Activated CD8-positive, alpha-beta memory T cell treated with anti-CD3 and anti-CD28 coated beads for 1 hour (primary cell): ENCODE results near the gene FAM200B.

Experiments
- DNase-seq, 2 donors: peaks; one replicate each; pipeline ENCODE4 v3.0.0-alpha.2; 2020; ENCODE audit warnings: low read depth in 1 of 2; ENCODE audit errors: extremely low read depth in 1 of 2

FAM200B gene

DNA sequence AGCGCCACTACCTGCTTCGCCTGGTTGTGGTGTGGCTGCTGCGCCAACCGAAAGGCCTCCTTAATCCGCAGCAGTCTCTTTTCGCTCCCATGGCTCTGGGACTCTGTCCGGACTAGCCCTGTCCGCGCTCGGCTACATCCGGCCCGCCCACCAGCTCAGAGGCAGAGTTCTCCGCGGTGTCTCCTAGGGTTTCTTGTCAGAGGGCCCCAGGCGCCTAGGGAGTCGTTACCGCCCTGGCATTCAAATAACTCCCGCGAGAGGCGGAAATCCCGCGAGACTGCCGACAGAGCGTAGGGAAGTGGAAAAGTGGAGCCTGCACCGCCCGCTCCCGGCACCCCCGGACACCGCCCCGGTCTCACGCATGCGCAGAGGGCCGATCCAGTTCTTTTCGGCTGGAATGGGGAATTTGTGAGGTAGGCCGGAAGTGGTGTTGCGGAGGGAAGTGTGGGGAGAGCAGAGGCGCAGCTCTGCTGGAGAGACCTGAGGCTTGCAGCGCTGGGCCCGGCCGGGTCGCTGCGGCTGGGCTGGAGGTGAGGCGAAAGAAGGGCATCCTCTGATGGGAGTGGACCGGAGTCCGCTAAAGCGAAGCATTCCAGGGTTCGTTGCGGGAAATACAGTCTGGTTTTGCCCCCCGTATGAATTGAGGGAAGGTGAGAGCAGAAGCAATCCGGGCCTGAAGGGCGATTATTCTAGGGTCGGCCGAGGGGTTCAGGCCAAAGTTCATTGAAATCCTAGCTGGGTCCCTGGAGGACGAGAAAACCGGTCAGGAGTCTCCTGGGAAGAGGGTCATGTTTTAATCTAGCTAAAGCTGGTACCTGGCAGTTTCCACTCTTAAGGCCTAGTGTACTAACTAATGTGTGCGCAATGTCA, at the start of gene FAM200B:
Gene FAM200B (plus strand): TSS at position 456 of the 870 bp plus-strand sequence. CDS start 5,151 bp downstream, outside the sequence.
- peak; percentile 88 to 96 for DNase-seq

DNA sequence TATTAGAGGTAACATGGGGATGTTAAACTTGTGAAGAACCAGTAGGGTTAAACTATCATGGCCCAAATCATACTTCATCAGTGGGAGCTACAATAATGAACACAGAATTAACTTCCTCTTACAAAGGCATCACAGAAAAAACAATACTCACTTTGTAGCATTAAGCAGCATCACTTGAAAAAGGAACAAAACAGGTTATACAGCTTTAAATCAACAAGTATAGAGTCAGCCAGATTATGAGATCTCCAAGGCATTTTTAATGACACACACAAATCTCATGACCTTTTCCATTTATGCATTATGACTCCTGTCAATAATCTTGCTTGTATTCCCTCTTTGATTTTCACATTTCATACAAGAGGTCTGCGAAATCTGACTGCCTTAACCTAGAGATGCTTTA, 44.8 kb upstream of the FAM200B start:
- DNase-seq = no peak

DNA sequence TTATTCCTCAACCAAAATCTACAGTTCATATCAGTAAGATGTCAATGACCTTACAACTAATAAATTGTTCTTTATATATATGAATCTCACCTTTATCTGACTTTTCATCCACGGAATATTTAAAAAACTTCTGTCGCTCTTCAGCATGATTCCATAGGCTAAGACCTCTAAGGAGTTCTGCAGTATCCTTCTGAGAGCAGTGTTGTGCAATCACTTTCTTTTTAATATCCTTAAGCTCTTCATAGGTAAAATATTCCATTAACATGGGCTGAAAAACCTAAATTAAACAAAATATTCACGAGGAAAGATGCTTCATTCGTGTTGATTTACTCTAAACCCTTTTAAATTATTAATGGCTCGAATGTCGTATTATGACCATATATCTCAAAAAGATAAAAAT, 43.2 kb upstream of the FAM200B start:
- DNase-seq = no peak

DNA sequence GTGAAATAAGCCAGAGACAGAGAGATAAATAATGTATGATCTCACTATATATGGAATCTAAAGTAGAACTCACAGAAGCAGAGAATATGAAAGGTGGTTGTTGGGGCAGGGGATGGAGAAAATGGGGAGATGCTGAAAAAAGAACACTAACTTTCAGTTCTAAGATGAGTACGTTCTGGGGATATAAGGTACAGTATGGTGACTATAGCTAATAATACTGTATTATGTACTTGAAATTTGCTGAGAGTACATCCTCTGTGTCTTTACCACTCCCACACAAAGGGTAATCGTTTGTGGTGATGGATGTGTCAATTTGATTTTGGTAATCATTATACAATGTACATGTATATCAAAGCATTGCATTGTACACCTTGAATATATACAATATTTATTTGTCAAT, 33.0 kb upstream of the FAM200B start:
- DNase-seq = no peak

DNA sequence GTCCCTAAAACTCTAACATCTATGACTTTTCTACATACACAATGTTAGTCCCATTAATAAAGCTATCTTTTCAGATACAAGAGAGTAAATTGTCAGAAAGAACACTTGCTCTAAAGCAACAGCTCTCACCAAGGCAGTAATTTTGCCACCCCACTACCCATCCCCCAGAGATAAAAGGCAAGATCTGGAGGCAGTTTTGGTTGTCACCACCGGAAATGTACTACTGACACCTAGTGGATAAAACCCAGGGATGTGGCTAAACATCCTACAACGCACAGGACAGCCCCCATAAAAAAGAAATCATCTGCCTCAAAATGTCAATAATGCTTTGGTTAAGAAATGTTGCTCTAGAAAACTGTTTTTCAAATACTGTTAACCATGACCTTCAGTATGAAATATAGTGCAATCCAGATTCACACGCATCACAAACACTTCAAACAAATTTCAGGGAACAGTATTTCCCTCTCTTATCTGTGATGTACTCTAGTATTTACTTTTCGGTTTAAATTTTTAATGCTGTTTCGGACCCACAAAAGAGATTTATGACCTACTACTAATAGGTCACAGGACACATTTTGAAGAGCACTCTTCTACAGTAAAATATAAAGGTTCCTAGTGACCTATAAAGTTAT, 31.6 kb upstream of the FAM200B start:
- peak in 1 of 2 donors; percentile 19 for DNase-seq

DNA sequence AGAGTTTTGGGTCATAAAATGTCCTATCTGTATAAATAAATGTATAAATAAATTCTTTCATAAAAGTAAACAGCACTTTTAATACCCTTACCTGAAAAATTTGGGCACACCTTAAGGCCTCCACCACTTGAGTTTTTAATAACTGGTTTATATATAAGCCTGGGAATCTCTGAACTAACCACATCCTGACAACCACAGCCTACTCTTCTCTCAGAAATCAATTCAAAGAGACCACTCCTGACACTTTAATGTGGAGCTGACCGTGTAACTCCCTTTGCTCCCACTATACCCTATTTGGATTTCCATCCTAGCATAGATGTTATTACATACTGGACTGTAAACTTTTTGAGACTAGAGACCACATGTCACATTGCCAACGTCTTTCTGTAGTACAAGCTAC, 30.0 kb upstream of the FAM200B start:
- DNase-seq = no peak

DNA sequence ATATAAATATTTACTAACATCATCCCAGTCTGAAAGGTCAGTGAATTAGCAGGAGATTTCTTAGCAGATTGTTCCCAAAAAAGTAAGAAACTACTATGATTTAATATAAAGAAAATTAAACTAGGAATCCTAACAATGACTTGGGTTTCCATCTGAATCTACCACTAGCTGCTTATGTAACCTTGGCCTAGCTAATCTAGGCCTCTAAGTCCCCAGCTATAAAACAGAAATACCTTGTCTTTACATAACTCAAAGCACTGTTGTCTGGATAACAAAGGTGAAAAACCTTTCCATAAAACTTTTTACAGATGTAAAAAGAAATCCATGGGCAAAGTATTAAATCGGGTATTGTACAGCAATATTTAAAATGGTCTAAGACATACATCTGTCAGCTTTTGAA, 29.4 kb upstream of the FAM200B start:
- no peak for DNase-seq

DNA sequence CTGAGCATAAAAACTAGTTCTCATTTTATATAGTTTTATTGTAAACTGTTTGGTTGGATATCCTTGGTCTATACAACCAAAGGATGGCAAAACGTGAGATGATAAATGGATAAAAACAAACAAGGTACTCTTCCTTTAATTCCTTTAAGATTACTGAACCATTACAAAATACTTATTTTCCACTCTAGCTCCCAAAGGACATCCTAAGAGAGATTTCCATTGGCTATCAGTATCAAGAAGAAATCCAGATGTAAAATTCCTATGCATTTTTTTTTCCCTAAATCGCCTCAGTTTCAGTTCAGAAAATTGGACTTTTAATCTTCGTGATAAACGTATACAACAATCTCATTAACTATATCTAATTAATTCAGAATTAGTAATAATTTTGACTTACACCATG, 28.8 kb upstream of the FAM200B start:
- DNase-seq = no peak

DNA sequence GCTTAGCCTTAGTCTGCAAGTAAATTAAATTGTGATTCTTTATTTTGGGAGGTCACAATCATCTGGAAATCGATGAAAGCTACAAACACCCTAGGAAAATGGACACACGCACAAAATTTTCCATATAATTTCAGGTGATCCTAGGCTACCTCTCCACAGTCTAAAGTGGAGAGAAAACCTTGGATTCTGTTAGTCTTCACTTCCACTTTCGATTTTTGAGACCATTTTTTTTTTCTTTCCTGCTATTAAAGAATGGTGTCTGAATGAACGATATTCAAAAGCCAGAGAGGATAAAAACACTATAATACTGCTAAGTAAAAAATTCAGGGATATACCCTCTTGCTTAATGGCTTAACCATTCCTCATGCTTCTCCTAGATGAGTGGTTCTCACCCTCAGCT, 28.2 kb upstream of the FAM200B start:
- DNase-seq = no peak

DNA sequence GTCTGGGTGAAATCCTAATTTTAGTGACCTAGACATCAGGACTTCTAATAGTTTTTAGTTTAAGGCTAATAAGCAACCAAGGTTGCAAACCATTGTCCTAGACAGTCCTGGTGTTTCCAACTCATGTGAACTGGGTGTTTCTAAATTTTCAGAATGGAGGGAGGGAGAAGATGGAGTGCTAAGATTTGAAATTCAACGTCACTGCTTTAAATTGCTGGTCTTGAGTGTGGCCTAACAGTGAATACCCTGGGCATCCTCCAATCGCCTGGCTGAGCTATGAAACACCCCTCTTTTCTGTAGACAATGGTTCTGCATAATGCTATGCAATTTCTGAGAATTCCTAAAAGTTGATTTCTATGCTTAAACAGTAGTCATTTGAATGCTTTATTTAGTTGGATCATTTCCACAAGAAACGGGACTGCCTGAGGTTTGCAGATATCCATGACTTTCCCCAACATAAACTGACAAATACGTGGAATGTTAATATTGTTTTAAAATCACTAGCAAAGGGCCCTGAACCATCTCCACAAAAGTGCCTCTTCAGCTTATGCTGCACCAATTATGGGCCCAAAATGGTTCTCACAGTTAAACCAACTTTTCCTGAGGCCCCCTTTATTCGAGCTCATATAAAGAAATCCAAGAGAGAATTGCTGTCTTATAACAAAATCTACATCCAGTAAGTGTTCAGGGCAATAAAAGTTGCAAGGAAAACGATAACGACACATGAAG, 27.6 kb upstream of the FAM200B start:
- no peak for DNase-seq

DNA sequence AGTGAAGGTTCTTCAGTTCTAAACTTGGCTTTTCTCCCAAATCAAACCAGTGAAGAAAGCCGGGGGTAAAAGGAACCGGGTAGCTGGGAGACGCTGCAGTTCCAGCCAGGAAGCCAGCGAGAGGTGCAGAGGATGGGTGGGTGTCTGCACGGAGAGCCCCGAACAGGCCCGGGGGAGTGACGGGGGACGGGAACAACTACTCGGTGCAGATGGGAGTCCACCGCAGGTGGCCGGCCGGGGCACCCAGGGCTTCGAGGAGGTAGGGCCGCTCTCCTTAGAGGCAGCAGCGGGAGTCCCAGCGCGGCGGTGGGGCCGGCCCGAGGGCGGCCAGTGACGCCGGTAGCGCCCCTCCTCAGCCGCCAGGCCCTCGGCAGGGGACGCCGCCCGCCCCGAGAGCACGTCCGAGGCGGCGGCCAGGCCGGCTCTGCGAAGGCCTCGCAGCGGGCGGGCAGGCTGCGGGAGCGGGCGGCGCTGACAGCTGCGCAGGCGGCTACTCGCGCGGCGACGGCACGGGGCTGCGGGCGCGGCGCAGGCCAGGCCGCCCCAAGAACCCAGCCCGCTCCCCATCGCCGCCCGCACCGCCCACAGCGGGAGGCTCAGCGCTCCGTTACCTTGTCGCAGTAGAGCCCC, 26.9 kb upstream of the FAM200B start:
- peak in 1 of 2 donors; percentile 24 for DNase-seq

DNA sequence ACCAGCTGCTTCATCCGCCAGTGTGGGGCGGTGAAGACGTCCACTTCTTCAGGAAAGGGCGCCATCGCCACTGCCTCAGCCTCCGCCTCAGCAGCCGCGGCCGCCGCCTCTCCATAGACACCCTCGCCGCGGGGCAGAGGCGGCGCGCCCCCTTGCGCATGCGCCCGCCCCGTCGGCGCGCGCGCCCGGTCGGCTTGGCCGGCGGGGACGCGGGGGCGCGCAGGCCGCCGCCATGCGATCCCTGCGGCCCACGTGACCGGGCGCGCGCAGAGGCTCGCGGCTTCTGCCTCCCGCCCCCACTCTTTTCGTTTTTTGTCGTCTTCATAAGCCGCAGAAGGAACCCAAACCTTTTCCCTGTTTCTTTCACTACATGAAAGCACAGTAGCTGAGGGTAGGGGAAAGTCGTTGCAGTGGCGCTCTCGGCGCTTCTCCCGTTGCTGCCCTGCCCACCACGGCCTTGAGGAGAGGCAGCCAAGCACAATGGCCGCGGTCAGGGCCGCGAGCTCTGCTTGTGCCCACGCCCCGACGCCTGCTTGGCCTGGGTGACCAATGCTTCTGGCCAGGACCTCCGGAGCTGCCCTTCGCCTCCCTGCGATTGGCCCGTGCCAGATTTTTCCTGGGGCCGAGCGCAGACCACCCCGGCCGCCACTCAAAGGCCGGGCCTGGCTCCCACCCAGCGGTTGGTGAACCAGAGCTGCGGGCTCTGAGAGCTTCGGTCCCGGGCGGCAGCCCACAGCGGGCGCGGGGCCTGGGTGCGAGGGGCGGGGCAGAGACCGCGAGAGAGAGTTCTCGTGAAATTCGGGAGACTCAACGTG, 26.2 kb upstream of the FAM200B start, which contains the start of gene FBXL5:
Gene FBXL5 (minus strand): TSS at position 135 of the 815 bp plus-strand sequence. CDS start 70 bp downstream, at position 65.
- DNase-seq = peak; percentile 37 to 74

DNA sequence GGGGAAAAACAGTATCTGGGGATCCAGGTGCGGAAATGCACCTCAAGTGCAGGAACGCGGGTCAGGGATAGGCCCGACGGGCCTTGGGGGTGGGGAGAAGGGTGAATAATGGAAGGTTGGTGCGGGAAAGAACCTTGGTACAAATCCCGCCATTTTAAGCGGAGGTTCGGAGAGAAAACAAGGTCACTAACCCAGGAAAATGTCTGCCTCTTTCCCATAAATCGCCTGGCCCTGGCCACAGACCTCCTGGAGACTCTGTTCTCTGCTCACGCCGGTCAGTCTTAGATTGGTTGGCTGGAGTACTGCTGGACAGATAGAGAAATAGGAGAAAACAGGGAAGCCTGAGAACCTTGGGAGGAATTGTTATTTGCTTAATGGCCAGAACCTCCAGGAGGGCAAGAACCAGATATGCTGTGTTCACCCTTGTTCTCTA, 25.6 kb upstream of the FAM200B start:
- no peak for DNase-seq

DNA sequence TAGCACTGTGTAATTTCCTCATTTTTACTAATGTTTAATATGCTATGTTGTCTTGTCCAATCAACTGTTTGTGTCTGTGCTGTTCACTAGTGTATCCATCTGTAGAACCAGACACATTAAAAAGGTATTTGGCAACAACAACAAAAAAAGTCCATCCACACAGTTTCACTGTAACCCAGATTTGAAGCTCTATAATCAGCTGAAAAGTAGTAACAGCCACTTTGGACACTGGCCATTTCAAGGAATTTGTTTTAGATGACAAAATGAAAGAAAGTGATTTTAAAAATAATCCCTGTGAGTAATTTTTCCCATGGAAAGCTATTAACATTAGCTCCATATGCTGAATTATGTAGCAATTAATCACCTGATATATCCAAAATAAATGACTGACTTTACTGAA, 24.3 kb upstream of the FAM200B start:
- no peak for DNase-seq

DNA sequence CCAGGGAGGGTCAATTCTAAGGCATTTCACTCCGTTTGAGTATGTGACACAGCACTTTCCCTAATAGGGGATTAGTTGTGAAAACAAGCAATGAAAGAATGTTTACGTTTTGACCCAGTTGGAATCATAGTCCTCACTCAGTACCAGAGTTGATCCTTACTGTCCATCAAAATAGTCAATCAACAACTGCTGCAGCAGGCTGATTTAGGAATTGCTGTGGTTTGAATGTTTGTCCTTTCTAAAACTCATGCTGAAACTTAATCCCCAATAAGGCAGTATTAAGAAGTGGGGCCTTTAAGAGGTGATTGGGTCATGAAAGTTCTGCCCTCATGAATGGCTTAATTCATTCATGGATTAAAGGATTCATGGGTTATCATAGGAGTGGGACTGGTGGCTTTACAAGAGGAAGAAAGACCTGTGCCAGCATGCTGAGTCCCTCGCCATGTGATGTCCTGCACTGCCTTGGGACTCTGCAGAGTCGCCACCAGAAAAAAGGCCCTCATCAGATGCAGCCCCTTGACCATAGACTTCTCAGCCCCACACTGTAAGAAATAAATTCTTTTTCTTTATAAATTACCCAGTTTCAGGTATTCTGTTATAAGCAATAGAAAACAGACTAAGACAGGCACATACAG, 23.4 kb upstream of the FAM200B start:
- DNase-seq = no peak

DNA sequence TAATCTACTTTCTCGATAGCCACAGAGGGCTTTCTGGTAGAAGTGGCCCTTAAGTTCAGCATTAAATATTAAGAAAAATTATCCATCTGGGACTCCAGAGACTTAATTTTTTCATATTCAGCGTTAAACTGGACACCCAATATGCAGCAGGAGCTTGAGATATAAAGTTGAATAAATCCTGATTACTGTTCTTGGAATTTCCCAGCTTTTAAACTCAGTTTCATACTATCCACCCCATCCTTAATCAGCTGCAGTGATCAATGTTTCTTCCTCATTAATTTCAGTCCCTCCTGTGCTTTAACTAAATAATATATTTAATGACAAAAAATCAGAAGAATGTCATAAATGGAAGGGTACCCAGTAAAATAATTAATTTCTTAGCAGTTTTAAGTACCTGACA, 22.8 kb upstream of the FAM200B start:
- no peak for DNase-seq

DNA sequence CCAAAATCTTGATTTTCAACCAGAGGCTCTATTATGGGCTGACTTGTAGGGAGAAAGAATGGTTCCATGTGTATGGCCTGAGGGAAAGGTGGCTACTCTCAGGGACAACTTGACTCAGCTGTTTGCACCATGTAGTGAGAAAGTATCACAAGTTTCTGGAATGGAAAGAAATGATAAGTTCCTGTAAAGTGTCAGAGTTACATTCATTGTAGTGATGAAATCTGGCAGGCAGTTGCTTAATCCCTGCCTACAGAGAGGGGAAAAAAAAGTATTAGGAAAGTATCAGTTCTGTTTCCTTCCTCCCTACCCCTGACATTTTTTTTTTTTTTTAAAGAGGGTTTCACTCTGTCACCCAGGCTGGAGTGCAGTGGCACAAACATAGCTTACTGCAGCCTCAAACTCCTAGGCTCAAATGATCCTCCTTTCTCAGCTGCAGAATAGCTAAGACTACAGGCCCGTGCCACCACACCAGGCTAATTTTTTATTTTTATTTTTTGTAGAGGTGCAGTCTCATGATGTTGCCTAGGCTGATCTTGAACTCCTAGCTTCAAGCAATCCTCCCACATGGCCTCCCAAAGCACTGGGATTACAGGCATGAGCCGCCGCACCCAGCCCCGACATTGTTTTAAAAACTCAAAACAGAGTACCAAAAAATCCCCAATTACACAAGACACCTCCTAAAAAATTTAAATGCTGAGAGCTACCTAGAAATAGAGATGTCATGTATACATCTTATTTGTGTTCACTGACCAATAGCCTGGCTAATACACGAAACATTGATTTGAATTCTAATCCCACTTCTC, 21.7 kb upstream of the FAM200B start:
- DNase-seq = no peak

DNA sequence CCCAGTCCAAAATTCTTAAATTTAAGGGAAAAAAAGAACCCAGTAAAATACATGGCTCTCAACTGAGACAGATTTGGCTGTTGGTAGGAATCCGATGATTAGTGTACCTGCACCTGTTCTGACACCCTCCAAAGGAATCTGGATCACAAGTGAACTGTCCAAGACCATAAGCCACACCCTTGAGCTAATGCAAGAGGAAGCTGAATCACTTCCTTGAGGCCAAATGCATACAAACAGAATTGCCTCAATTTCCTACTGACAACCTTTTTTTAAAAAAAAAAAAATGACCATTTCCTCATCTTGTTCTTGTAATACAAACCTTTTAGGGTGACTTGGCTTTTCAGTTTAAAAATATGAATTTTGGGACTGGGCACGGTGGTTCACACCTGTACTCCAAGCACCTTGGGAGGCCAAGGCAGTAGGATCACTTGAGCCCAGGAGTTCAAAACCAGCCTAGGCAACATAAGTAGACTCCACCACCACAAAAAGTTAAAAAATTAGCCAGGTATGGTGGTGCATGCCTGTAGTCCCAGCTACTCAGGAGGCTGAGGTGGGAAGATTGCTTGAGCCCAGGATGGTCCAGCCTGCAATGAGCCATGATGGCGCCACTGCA, 15.8 kb upstream of the FAM200B start:
- no peak for DNase-seq
